ENCODE measurements around the gene TFF2.
A peak's percentile ranks its signal among the peaks of the same experiment; 100 is the strongest.

TFF2 gene

GRCh38 chr21:42320791-42321190 is 30.0 kb downstream of the TFF2 start:
- DNase-seq (ENCODE audit: low read depth), result no peak

GRCh38 chr21:42319851-42320572 is 30.8 kb downstream of the TFF2 start:
- no peak for DNase-seq (ENCODE audit: low read depth)

GRCh38 chr21:42319376-42319775 is 31.4 kb downstream of the TFF2 start:
- DNase-seq (ENCODE audit: low read depth), result no peak

DNA sequence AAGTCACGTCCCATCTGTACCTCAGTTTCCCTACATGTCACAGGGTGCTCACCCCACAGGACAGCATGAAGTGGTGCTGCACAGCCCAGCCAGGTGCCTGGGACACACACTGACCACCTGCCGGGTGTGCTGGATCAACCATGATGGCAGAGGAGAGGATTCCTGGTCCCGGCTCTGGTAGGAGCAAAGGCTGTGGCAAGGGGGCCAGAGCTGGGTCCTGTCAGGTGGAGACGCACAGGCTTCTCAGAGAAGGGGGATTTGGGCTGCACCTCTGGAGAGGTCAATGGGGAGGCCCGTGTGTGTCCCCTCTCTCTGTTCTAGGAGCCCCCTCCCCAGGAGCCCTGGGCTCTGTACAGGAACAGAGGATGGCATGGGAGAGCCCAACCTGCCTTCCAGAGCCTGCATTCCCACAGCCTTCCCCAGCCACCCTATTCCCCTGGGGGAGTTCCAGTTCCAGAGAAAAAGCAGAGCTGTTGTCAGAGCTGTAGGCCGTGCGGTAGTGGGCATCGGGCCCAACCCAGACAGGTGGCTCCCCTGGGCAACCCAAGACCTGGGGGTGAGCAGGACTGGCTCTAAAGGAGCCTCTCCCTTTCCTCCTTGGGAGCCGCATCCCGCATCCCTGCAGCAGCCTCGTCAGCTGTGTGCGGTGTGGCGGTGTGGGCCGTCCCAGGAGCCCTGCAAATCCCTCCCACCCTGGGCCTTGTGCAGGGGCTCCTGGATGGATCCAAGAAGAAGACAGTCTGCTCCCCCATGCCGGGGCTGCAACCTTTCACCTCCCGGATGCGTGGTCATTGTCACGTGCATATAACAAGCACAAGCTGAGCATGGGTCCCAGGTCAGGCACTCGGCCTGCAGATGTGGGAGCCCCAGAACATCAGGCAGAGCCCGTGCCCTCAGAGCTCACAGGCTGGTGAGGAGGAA is 32.7 kb downstream of the TFF2 start:
- DNase-seq (ENCODE audit: low read depth), result no peak

GRCh38 chr21:42317341-42317741 is 33.5 kb downstream of the TFF2 start:
- no peak for DNase-seq (ENCODE audit: low read depth)

- DNase-seq (ENCODE audit: low read depth), result no peak
Measured at GRCh38 chr21:42316891-42317290, 33.9 kb downstream of the TFF2 start.

GRCh38 chr21:42315296-42315891 is 35.4 kb downstream of the TFF2 start, which contains the start of gene TFF3:
Gene TFF3 (minus strand): TSS chr21:42315409. CDS start chr21:42315374, 35 bp downstream.
- no peak for DNase-seq (ENCODE audit: low read depth)

DNA sequence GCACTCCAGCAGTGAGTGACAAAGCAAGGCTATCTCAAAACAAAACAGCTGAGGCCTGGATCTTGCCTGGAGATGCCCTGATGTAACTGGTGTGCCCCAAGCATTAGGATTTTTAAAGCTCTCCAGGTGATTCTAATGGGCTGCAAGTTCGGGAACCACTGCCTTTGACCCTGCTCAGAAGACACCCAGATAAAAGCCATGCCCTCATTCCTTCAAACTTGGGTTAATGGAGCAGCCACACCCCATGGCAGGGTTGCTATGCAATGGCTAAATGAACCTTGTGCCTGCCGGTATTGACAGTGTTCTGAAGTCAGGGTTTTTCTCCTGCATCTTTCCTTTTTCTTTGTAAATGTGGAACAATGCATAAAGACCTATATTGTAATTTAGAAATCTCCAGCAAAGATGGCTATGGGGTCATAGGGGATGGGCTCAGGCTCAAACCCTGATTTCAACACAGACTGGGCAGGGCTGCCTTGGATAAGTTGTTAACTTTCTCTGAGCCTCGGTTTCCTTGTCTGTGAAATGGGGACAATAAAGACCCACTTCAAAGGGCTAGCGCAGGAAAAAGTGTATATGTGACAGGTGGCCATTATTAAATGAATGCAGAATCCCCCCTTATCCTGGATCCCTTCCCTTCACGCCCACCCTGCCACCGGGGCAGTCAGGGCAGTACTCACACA is 36.0 kb downstream of the TFF2 start:
- no peak for DNase-seq (ENCODE audit: low read depth)

DNA sequence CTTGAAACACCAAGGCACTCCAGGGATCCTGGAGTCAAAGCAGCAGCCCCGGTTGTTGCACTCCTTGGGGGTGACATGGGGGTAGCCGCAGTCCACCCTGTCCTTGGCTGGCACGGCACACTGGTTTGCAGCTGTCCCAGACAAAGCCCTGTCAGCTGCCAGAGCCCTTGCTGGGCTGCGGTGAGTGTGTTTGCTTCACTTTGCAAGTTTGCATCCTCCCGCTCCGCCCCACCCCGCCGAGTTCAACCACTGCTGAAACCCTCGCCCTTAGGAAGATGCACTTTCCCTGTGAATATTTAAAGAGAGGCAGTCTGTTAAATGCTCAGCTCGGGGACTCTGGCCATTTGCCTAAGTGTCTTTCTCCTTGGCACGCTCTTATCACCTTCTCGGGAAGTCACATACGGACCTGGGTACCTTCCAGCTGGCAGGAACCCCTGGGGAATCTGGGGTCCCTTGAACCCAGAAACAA is 37.3 kb downstream of the TFF2 start:
- no peak for DNase-seq (ENCODE audit: low read depth)

DNA sequence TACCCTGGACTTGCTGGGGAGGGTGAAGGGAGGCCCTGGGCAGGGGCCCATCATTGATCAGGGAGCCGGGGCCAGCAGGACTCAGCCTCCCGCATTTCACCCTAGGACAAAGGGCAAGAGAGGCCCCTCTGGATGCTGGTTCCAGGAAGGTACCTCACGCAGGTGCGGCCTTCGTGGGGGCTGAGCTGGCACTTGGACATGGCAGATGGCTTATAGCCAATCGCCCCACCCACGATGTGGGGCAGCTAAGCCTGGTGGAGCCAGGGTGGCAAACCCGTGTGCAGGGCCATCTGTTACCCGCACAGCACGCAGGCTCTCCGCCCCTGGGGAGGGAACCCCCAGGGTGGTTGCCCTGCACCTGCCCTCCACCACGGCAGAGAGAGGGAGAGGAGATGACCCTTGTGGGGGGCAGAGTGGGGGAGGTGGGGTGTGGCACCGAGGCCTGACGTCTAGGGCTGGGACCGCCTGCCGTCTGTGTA is 38.1 kb downstream of the TFF2 start:
- no peak for DNase-seq (ENCODE audit: low read depth)

GRCh38 chr21:42311816-42312625 is 38.8 kb downstream of the TFF2 start:
- DNase-seq (ENCODE audit: low read depth), result no peak

DNA sequence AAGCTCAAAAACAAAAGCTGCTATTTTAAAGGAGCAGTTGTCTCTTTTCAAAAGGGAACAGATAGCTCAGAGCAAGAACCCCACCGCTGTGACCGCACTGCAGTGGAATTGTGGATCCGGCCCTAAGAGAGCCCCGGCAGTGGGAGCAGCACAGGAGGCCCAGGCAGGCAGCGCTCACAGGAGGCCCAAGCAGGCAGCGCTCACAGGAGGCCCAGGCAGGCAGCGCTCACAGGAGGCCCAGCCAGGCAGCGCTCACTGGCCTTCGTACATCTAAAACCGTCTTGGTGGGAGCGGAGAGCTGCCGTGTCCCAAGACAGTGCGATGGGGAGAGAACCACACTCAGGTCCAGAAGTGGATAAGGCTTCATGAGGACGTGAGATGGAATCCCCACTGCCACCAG is 39.6 kb downstream of the TFF2 start:
- DNase-seq (ENCODE audit: low read depth), result no peak

DNA sequence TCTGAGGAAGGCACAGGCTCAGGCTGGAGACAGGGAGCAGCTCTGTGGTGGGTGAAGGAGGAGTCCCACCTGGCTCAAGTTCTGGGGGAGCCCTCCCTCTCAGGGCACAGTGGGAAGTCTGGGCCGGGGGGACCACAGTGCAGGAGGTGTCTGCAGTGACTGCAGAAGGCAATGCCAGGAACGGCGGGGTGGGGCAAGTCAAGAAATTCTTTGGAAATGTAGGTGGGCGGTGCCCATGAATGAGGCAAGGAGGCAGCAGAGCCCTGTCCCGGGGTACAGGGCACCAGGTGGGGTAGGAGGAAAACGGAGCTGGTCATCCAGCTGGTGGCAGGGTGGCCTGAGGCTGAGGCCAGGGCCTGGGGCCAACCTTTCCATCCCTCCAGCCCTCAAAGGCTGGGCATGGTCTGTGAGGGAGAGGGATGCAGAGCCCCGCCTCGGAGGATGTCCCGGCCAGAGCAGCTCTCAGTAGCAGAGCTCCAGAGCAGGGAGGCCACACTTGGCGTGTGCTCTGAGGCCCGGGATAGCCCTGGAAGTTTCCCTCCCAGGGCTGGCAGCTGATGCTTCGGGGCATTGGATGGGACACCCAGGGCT is 40.3 kb downstream of the TFF2 start:
- DNase-seq (ENCODE audit: low read depth), result no peak

DNA sequence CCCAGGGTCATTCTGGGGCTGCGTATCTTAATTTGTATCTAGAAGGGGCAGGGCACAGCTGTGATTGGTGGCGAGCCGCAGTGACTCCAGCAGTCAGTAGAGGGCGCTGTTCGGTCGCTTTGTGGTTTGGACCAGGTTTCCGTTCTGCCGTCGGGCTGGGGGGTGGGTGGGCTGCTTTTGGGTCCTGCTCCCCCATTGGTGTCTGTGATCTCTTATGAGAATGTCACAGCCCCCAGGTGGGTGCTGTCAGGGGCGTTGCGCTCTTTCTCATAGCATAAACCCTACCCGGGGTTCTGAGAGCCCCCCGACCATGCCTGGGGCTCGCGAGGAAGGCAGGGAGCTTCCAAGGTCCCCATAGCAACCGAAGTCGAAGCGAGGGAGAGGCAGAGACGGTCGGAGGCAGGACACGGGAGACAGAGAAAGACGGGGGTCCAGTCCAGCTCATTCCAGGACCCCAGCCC is 41.0 kb downstream of the TFF2 start:
- peak; percentile 65 for DNase-seq (ENCODE audit: low read depth)

DNA sequence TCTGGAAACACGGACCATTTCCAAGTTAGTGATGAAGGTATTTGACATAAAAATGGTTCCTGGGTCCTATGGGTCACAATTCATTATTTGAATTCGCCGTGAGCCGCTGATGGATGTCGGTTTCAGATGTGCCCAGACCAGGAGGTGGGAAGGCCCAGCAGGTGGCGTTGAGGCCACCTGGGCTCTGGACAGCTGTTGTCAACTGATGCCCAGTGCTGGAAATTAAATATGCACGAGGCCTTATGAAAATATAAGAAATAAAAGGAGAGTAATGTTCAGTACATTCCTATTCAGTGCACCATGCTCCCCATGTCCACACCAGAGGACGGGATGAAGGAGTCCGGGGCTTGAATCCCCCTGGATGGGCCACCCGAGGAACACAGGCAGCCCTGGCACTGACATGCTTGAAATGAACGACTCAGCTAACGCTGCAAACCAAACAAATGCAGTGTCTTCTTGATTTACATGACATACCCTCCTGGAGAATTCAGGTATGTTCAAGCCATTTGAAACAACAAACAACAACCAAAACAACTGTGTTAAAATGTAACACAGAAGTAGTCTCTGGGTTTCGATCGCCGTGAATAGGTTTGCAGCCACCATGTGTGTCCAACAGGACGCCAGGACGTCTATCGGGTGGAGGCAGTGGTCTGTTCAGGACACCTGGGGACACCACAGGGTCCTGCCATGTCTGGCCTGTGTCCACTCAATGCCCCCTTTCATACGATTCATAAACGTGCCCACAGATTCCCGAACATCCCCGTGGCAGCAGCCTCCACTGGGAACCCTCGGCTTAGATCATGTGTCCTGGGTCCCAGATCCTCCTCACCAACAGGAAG is 41.7 kb downstream of the TFF2 start:
- DNase-seq (ENCODE audit: low read depth), result no peak

DNA sequence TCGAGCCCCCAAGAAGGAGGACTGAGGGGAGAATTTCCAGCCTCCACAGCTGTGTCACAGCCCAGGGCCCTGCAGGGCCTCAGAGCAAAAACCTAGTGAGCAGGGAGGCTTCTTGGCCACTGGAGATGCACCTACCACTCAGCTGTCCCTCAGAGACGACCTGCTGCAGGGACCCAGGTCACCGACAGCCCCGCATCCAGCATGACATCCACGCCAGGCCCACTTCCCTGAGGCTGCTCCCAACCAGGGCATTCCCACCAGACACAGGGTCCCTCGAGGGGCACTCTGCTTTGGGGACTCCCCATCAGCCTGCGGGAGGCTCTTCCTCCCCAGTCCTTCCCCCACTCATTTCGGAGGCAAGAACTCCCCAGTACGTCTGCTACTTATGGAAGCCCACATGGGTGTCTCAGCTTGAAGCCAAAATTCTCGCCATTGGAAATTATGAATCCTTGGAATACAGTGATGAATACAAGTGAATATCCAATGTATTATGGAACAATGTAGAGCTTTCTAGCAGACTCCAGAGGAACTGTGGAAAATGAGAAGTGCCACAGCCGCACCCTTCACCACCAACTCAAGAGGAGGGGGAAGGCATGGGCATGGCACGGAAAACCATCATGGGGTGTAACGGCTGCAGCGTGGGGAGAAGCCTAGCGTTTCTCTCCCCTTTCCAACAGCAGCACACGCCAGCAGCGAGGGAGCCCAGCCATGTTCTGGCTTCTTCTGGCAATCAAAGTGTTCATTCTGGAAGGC is 42.5 kb downstream of the TFF2 start:
- DNase-seq (ENCODE audit: low read depth), result no peak

DNA sequence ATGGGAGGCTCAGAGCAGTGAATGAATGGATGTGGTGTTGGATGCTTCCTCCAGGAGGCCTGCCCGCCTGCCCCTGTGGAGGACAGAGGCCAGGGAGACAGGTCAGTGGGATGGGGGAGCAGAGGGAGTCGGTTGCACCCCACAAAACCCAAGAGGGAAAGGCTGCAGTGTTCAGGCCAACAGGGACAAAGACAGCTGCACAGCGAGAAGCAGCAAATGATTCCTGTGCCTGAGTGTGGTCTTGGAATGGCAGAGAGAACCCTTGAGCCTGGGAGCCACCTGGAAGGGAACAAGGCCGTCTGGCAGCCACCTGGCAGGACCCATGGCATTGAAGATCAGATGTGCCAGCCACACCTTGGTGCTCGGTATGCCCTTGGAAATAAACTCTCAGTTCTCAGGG is 43.7 kb downstream of the TFF2 start:
- no peak for DNase-seq (ENCODE audit: low read depth)

GRCh38 chr21:42306366-42307035 is 44.3 kb downstream of the TFF2 start:
- no peak for DNase-seq (ENCODE audit: low read depth)

All from activated T-cell treated with anti-CD3 and anti-CD28 coated beads for 1 hour (primary cell).